Measurements from ENCODE around the gene SLC28A1.
"Not testable (repeated sequence)": the region's sequence is repeated elsewhere in the genome, so short reads cannot be mapped to it uniquely, and the experiment has no call there.

SLC28A1 gene

DNA sequence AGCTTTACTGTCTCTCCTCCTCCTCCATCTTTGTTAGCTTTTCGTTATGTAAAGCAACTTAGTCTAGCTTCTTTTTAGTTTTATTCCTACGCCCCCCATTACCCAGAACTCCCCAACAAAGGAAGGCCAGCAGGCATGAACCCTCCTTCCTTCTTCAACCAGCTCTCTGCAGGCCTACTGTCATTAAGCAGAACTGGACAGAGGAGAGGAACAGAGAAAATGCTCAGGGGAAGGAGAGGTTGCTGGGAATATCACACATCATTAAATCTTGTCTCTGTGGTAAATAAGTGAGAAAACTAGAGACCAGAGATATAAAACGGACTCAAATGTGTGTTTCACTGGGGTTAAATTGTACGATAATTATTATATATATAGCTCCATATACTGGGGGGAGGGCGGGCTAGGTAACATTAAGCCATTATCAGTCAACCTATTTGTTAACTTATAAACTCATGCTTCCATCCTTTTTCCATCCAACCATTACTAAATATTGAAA lies 19.3 kb upstream of the SLC28A1 start:
- DNase-seq (ENCODE audit: low read depth in 1 of 2, low spot score in 1 of 2) = no peak
- in situ Hi-C loops (cut with HindIII; ENCODE audit: low pct_unique_long_range_greater_than_20kb, low sequenced_read_pairs) = no loop called here
- no peak for TF ChIP-seq JUND (IDR thresholded peaks at IDR 0.05; ENCODE audit: low read depth)

GRCh38 chr15:84868037-84868880 lies 16.2 kb upstream of the SLC28A1 start:
- TF ChIP-seq JUND (IDR thresholded peaks at IDR 0.05; ENCODE audit: low read depth) = no peak
- in situ Hi-C loops (cut with HindIII; ENCODE audit: low pct_unique_long_range_greater_than_20kb, low sequenced_read_pairs) = no loop called here
- DNase-seq (ENCODE audit: low read depth in 1 of 2, low spot score in 1 of 2) = no peak

DNA sequence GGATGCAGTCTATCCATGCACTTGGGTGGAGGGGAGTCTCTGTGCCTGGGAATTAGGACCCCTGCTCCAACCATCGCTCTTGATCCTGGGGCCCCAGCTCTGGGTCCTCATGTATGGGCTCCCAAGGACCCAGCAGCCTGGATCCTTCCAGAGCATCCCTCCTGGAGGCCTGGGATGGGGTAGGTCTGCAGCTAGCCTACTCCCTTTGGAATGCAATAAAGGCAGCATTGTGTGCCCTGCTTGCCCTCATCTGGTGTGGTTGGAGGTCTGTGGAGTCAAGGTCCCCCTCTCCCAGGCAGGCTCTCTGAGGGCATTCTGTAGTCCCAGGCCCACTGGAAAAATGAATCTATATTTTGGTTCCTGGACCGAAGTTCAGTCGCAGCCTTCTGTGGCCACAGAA lies 15.0 kb upstream of the SLC28A1 start:
- in situ Hi-C loops (cut with HindIII; ENCODE audit: low pct_unique_long_range_greater_than_20kb, low sequenced_read_pairs) = no loop called here
- TF ChIP-seq JUND (IDR thresholded peaks at IDR 0.05; ENCODE audit: low read depth) = no peak
- no peak for DNase-seq (ENCODE audit: low read depth in 1 of 2, low spot score in 1 of 2)

GRCh38 chr15:84871428-84871985 lies 13.0 kb upstream of the SLC28A1 start:
- no peak for DNase-seq (ENCODE audit: low read depth in 1 of 2, low spot score in 1 of 2)
- no peak for TF ChIP-seq JUND (IDR thresholded peaks at IDR 0.05; ENCODE audit: low read depth)
- in situ Hi-C loops (cut with HindIII; ENCODE audit: low pct_unique_long_range_greater_than_20kb, low sequenced_read_pairs) = no loop called here

DNA sequence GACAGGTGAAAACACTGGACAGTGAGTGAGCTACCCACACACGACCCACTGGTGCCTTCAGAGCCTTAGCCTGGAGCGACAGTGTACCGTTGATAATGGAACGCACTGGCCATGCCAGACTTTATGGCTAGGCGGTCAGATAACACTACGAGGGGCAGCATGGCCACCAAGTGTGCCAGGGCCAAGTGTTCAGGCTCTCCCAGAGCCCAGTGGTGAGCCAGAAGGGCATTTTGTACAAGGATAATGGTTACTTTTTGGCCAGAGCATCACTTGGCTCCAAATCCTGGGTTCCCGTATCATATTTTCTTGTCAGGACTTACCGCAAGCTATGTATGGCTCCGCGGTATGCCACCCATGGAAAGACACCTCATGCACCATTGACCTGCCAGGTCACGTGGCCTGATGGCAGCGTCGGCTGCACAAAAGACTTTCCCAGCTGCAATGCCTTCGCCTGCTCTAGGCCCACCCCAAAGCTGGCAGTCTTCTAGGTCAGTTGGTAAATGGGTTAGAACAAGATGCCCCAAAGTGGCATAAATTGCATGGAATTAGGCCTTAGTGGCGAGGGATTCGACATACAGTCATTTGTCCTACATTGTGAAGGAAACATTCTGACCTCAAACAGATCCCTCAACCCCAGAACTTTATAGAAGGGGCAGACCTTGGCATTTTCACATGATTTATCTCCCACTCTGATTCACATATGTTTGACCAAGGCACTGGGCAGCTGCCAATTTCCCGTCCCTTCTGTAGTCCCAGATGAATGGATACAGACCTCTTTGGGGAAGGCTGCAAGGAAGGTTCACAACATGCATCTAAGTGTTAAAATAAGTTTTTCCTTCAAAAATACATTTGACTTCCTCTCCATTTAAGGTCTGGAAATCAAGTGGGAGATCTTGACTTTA lies 12.2 kb upstream of the SLC28A1 start:
- no peak for DNase-seq (ENCODE audit: low read depth in 1 of 2, low spot score in 1 of 2)
- in situ Hi-C loops (cut with HindIII; ENCODE audit: low pct_unique_long_range_greater_than_20kb, low sequenced_read_pairs) = no loop called here
- TF ChIP-seq JUND (IDR thresholded peaks at IDR 0.05; ENCODE audit: low read depth) = no peak

DNA sequence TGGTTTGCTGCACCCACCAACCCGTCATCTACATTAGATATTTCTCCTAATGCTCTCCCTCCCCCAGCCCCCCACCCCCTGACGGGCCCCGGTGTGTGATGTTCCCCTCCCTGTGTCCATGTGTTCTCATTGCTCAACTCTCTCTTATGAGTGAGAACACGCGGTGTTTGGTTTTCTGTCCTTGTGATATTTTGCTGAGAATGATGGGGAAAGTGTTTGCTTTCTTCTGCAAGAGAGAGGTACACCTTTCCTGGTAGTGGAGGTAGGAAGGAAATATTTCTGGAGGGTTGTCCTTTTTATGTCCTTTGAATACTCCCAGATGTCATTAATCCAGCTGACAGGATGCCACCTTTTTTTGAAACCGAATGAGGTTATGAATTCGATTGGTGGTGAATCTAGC lies 10.5 kb upstream of the SLC28A1 start:
- in situ Hi-C loops (cut with HindIII; ENCODE audit: low pct_unique_long_range_greater_than_20kb, low sequenced_read_pairs) = no loop called here
- no peak for DNase-seq (ENCODE audit: low read depth in 1 of 2, low spot score in 1 of 2)
- TF ChIP-seq JUND (IDR thresholded peaks at IDR 0.05; ENCODE audit: low read depth) = no peak

GRCh38 chr15:84874981-84875699 lies 9.3 kb upstream of the SLC28A1 start:
- in situ Hi-C loops (cut with HindIII; ENCODE audit: low pct_unique_long_range_greater_than_20kb, low sequenced_read_pairs) = no loop called here

GRCh38 chr15:84876269-84876668 lies 8.2 kb upstream of the SLC28A1 start:
- TF ChIP-seq JUND (IDR thresholded peaks at IDR 0.05; ENCODE audit: low read depth) = no peak
- DNase-seq (ENCODE audit: low read depth in 1 of 2, low spot score in 1 of 2) = no peak
- in situ Hi-C loops (cut with HindIII; ENCODE audit: low pct_unique_long_range_greater_than_20kb, low sequenced_read_pairs) = no loop called here

More at GRCh38 chr15:84874981-84875699, 9.3 kb upstream of the SLC28A1 start:
- TF ChIP-seq JUND (IDR thresholded peaks at IDR 0.05; ENCODE audit: low read depth) = no peak
- no peak for DNase-seq (ENCODE audit: low read depth in 1 of 2, low spot score in 1 of 2)

GRCh38 chr15:84877701-84878100 lies 6.8 kb upstream of the SLC28A1 start:
- in situ Hi-C loops (cut with HindIII; ENCODE audit: low pct_unique_long_range_greater_than_20kb, low sequenced_read_pairs) = not testable (repeated sequence)

GRCh38 chr15:84878504-84878903 lies 6.0 kb upstream of the SLC28A1 start:
- TF ChIP-seq JUND (IDR thresholded peaks at IDR 0.05; ENCODE audit: low read depth) = no peak
- in situ Hi-C loops (cut with HindIII; ENCODE audit: low pct_unique_long_range_greater_than_20kb, low sequenced_read_pairs) = no loop called here
- DNase-seq (ENCODE audit: low read depth in 1 of 2, low spot score in 1 of 2) = peak; percentile 39 to 82

More at GRCh38 chr15:84877701-84878100, 6.8 kb upstream of the SLC28A1 start:
- DNase-seq (ENCODE audit: low read depth in 1 of 2, low spot score in 1 of 2) = not testable (repeated sequence)

- DNase-seq (ENCODE audit: low read depth in 1 of 2, low spot score in 1 of 2) = no peak
- TF ChIP-seq JUND (IDR thresholded peaks at IDR 0.05; ENCODE audit: low read depth) = no peak
- in situ Hi-C loops (cut with HindIII; ENCODE audit: low pct_unique_long_range_greater_than_20kb, low sequenced_read_pairs) = no loop called here
These were observed 5.2 kb upstream of the SLC28A1 start for GRCh38 chr15:84879088-84879780.

Measured in T47D (cell line).